Measurements from ENCODE around the gene C16orf90. TPM values are rescaled to one million over a fixed set of nuclear protein-coding genes. Genes with fewer than 3 reads are reported as not detected.

C16orf90 gene
- total RNA-seq, 4 donors from 2014 or later: not detected

DNA sequence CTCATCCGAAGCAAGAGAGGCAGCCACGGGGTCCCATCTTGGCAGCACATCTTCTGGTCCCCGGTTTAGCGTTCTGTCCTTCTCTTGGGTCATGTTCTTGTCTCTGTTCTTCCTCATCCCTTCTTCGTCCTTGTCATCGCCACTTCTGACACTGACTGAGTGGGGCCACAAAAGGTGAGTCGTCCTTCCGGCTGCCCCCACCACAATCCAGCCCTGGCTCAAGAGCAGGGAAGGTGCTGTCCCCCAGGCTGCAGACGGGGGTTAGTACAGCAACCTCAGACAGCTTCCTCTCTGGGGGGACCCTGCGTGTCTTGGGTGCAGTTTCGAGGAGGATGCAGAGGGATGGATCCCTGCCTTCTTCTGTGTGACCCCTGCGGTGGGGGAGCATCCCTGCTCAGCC lies 30.0 kb downstream of the C16orf90 start:
- H3K4me3 ChIP-seq: no peak overlapping the region
- intact Hi-C loops (cut with DNase I; ENCODE audit: low total_unique reads): no loop called here
- H3K4me1 ChIP-seq: no peaks in the 10 kb centered on the region
- no peaks in the 10 kb centered on the region for H3K9me3 ChIP-seq
- no peaks in the 10 kb centered on the region for H3K27me3 ChIP-seq
- no peak for TF ChIP-seq POLR2A (IDR thresholded peaks at IDR 0.05)
- TF ChIP-seq, protein P1, sequence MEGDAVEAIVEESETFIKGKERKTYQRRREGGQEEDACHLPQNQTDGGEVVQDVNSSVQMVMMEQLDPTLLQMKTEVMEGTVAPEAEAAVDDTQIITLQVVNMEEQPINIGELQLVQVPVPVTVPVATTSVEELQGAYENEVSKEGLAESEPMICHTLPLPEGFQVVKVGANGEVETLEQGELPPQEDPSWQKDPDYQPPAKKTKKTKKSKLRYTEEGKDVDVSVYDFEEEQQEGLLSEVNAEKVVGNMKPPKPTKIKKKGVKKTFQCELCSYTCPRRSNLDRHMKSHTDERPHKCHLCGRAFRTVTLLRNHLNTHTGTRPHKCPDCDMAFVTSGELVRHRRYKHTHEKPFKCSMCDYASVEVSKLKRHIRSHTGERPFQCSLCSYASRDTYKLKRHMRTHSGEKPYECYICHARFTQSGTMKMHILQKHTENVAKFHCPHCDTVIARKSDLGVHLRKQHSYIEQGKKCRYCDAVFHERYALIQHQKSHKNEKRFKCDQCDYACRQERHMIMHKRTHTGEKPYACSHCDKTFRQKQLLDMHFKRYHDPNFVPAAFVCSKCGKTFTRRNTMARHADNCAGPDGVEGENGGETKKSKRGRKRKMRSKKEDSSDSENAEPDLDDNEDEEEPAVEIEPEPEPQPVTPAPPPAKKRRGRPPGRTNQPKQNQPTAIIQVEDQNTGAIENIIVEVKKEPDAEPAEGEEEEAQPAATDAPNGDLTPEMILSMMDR (IDR thresholded peaks at IDR 0.05): no peak
- H3K27ac ChIP-seq: no peak overlapping the region
- DNase-seq: no peak
- no peaks in the 10 kb centered on the region for H3K36me3 ChIP-seq

DNA sequence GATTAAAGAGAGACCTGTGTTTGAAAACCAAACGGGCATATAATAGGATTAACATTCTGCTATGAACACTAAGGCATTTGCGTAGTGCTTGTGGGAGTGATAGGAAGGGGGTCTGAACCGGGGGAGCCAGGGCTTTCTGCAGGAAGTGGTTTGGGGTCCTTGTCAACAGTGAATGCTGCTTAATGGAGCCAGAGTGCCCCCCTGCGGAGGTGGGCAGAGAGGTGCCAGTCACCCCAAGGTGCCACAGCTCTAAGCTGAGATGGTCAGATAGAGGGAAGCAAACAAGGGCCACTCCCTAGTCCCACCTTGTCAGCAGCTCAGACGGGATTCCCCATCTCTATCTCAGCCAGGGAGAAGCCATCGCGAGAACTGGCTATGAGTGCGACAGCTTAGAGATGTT lies 34.1 kb downstream of the C16orf90 start:
- TF ChIP-seq, protein P1 (IDR thresholded peaks at IDR 0.05): no peak
- no peak for TF ChIP-seq POLR2A (IDR thresholded peaks at IDR 0.05)
- no peak for DNase-seq
- H3K4me1 ChIP-seq: peaks cover 0 to 13% of the 10 kb centered on the region in 2 donors
- H3K36me3 ChIP-seq: no peaks in the 10 kb centered on the region
- H3K27me3 ChIP-seq: no peaks in the 10 kb centered on the region
- intact Hi-C loops (cut with DNase I; ENCODE audit: low total_unique reads): no loop called here
- H3K27ac ChIP-seq: no peak overlapping the region
- no peaks in the 10 kb centered on the region for H3K9me3 ChIP-seq
- no peak overlapping the region for H3K4me3 ChIP-seq

DNA sequence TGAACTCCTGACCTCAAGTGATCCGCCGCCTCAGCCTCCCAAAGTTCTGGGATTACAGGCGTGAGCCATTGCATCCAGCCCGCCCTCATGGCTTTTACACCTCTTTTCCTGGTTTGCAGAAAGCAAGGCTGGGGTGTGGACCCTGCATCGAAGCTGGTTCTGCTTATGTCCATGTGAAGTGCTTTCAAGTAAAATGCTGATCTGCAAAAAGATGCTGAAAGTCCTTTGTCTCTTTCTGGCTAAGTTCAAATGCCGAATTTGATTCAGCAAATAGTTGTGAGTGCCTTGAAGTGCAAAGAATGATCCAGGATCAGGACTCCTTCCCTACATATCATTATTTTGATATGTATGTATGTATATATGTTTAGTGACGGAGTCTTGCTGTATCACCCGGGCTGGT lies 34.7 kb downstream of the C16orf90 start:
- TF ChIP-seq, protein P1 (IDR thresholded peaks at IDR 0.05): no peak
- no peak for TF ChIP-seq POLR2A (IDR thresholded peaks at IDR 0.05)
- Histone ChIP-seq H3K4me1 (peaks cover 0 to 13% of the 10 kb centered on the region in 2 donors), H3K4me3 (no peak overlapping the region), H3K36me3 (no peaks in the 10 kb centered on the region), H3K27ac (no peak overlapping the region), H3K27me3 (no peaks in the 10 kb centered on the region), H3K9me3 (no peaks in the 10 kb centered on the region)
- DNase-seq: no peak
- intact Hi-C loops (cut with DNase I; ENCODE audit: low total_unique reads): no loop called here

DNA sequence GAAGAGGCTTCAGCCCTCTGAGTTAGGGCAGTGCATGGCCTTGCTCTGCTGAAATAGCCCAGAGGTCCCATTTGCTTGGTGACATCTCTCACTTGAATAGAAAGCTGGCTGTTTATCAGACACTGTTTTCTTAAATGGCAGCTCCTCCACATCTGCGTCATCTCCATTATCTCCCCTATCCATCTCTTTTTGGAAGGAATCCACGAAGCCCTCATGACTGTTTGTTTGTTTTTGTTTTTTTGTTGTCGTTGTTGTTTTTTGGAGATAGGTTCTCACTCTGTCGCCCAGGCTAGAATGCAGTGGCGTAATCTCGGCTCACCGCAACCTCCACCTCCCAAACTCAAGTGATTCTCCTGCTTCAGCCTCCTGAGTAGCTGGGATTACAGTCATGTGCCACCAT lies 35.2 kb downstream of the C16orf90 start:
- Histone ChIP-seq H3K9me3 (no peaks in the 10 kb centered on the region), H3K4me1 (peaks cover 0 to 13% of the 10 kb centered on the region in 2 donors), H3K36me3 (no peaks in the 10 kb centered on the region), H3K27ac (no peak overlapping the region), H3K4me3 (no peak overlapping the region), H3K27me3 (no peaks in the 10 kb centered on the region)
- no peak for DNase-seq
- TF ChIP-seq, protein P1 (IDR thresholded peaks at IDR 0.05): no peak
- no peak for TF ChIP-seq POLR2A (IDR thresholded peaks at IDR 0.05)
- intact Hi-C loops (cut with DNase I; ENCODE audit: low total_unique reads): no loop called here

DNA sequence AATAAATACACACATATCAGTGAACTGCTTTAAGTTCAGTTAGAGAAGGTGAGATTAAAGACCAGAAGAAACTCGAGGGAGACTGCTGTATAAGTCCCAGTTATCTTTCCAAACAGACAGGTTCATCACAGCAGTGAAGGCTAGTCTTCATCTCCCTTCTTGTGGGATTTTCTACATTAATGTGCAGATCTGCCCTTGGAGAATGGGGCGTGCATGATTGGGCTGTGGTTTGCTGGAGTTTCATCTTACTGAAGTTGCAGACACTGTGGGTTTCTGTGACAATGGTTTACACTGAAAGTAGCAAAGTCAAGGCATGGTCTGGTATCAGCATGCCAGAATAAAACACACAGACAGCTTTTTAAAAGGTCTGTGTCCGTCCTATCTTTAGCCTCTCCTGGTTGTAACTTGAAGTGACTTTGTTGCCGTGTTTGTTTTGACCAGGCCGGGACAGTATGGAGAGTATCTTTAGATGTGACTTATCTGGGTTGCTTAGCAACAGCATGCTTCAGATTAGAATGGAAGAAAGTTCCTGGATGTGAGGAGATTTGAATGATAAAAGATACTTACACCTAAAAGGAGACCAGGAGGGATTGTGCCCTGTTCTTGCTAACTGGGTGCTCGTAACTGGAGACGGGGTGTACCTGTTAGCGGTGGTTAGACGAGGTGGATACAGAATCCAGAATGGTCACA lies 35.7 kb downstream of the C16orf90 start:
- H3K36me3 ChIP-seq: no peaks in the 10 kb centered on the region
- no peaks in the 10 kb centered on the region for H3K9me3 ChIP-seq
- no peak for DNase-seq
- H3K4me1 ChIP-seq: peaks cover 0 to 13% of the 10 kb centered on the region in 2 donors
- H3K4me3 ChIP-seq: peak overlapping the region in 1 of 2 donors; percentile 92
- TF ChIP-seq, protein P1 (IDR thresholded peaks at IDR 0.05): no peak
- no peak for TF ChIP-seq POLR2A (IDR thresholded peaks at IDR 0.05)
- H3K27me3 ChIP-seq: no peaks in the 10 kb centered on the region
- H3K27ac ChIP-seq: peak overlapping the region in 1 of 2 donors; percentile 94
- intact Hi-C loops (cut with DNase I; ENCODE audit: low total_unique reads): no loop called here

Data from uterus (tissue), 4 donors.